H9 (cell line): ENCODE results near the gene OTULINL. TPM values are rescaled to one million over a fixed set of nuclear protein-coding genes. Genes with fewer than 3 reads are reported as not detected.

Experiments used
- DNase-seq: peaks from one replicate; pipeline ENCODE4 v3.0.0-alpha.2; 2017
- H2AFZ ChIP-seq: one replicate; pipeline ENCODE4 v1.6.1; 2013; ENCODE audit warnings: mild to moderate bottlenecking, low read length, control low read depth, moderate library complexity
- H2AK5ac ChIP-seq: 2 replicates; pipeline ENCODE4 v1.6.1; 2013; ENCODE audit warnings: low read length, control low read depth, mixed read lengths; ENCODE audit not compliant: insufficient read length
- H2BK120ac ChIP-seq: one replicate; pipeline ENCODE4 v1.6.1; 2013; ENCODE audit warnings: low read depth, mild to moderate bottlenecking, low read length, control low read depth, inconsistent platforms; ENCODE audit not compliant: poor library complexity, severe bottlenecking
- H2BK12ac ChIP-seq: 2 replicates; pipeline ENCODE4 v1.6.1; 2013; ENCODE audit warnings: low read length, control low read depth, mixed read lengths, low read depth; ENCODE audit not compliant: insufficient read length
- H2BK15ac ChIP-seq: 2 replicates; pipeline ENCODE4 v1.6.1; 2013; ENCODE audit warnings: low read depth, low read length, control low read depth
- H2BK20ac ChIP-seq: one replicate; pipeline ENCODE4 v1.6.1; 2013; ENCODE audit warnings: low read depth, mild to moderate bottlenecking, low read length, control low read depth, inconsistent platforms; ENCODE audit not compliant: poor library complexity, severe bottlenecking
- H2BK5ac ChIP-seq: 2 replicates; pipeline ENCODE4 v1.6.1; 2013; ENCODE audit warnings: low read length, control low read depth, mixed read lengths; ENCODE audit not compliant: insufficient read length
- H3K14ac ChIP-seq: 2 replicates; pipeline ENCODE4 v1.6.1; 2013; ENCODE audit warnings: low read length, control low read depth; ENCODE audit not compliant: insufficient read depth
- H3K18ac ChIP-seq: 2 replicates; pipeline ENCODE4 v1.6.1; 2013; ENCODE audit warnings: low read depth, mild to moderate bottlenecking, mixed read lengths, low read length, control low read depth; ENCODE audit not compliant: insufficient read length
- H3K23ac ChIP-seq: 2 replicates; pipeline ENCODE4 v1.6.1; 2013; ENCODE audit warnings: low read length, control low read depth, mixed read lengths, low read depth; ENCODE audit not compliant: insufficient read length
- H3K23me2 ChIP-seq: 2 replicates; pipeline ENCODE4 v1.6.1; 2013; ENCODE audit warnings: low read depth, mild to moderate bottlenecking, mixed read lengths, low read length, control low read depth; ENCODE audit not compliant: insufficient read length, poor library complexity, severe bottlenecking
- H3K27ac ChIP-seq: 2 replicates; pipeline ENCODE4 v1.5.1; 2013; ENCODE audit warnings: low read length, control low read depth, mixed read lengths, low read depth; ENCODE audit not compliant: insufficient read length
- H3K27me3 ChIP-seq: 2 replicates; pipeline ENCODE4 v1.6.1; 2013; ENCODE audit warnings: low read length, control low read depth, inconsistent platforms; ENCODE audit not compliant: insufficient read depth
- H3K4ac ChIP-seq: 2 replicates; pipeline ENCODE4 v1.6.1; 2013; ENCODE audit warnings: low read depth, mild to moderate bottlenecking, control low read depth, inconsistent platforms, low read length, moderate library complexity
- H3K4me1 ChIP-seq: 2 replicates; pipeline ENCODE4 v1.6.1; 2013; ENCODE audit warnings: low read length, control low read depth, inconsistent platforms; ENCODE audit not compliant: insufficient read depth
- H3K4me2 ChIP-seq: 2 replicates; pipeline ENCODE4 v1.6.1; 2013; ENCODE audit warnings: low read length, control low read depth, mixed read lengths; ENCODE audit not compliant: insufficient read length, insufficient read depth
- H3K56ac ChIP-seq: 2 replicates; pipeline ENCODE4 v1.6.1; 2013; ENCODE audit warnings: low read depth, mild to moderate bottlenecking, mixed read lengths, low read length, control low read depth; ENCODE audit not compliant: insufficient read length
- H3K79me1 ChIP-seq: 2 replicates; pipeline ENCODE4 v1.6.1; 2013; ENCODE audit warnings: low read depth, mild to moderate bottlenecking, moderate library complexity, low read length, control low read depth, inconsistent platforms; ENCODE audit not compliant: insufficient read depth, poor library complexity, severe bottlenecking
- H3K79me2 ChIP-seq: 2 replicates; pipeline ENCODE4 v1.6.1; 2013; ENCODE audit warnings: low read length, control low read depth, inconsistent platforms; ENCODE audit not compliant: insufficient read depth
- H3K9ac ChIP-seq: 2 replicates; pipeline ENCODE4 v1.6.1; 2013; ENCODE audit warnings: low read length, control low read depth, mixed read lengths; ENCODE audit not compliant: insufficient read length; ENCODE audit errors: extremely low read depth
- H3K9me3 ChIP-seq: one replicate; pipeline ENCODE4 v1.6.1; 2013; ENCODE audit warnings: low read depth, low read length, inconsistent platforms; ENCODE audit not compliant: control insufficient read depth
- H3T11ph ChIP-seq: one replicate; pipeline ENCODE4 v1.6.1; 2013; ENCODE audit warnings: mild to moderate bottlenecking, low read length, control low read depth, inconsistent platforms
- H4K20me1 ChIP-seq: one replicate; pipeline ENCODE4 v1.6.1; 2013; ENCODE audit not compliant: control insufficient read depth, insufficient read length, insufficient read depth
- H4K5ac ChIP-seq: 2 replicates; pipeline ENCODE4 v1.6.1; 2013; ENCODE audit warnings: low read depth, mild to moderate bottlenecking, mixed read lengths, low read length, control low read depth; ENCODE audit not compliant: insufficient read length
- H4K8ac ChIP-seq: replicated peaks from 2 replicates; pipeline ENCODE4 v1.6.1; 2013; ENCODE audit warnings: low read length, control low read depth, mixed read lengths, low read depth; ENCODE audit not compliant: insufficient read length
- H4K91ac ChIP-seq: 2 replicates; pipeline ENCODE4 v1.6.1; 2013; ENCODE audit warnings: low read depth, mild to moderate bottlenecking, moderate library complexity, mixed read lengths, low read length, control low read depth; ENCODE audit not compliant: insufficient read length
- H3K27ac Mint-ChIP-seq, 3 experiments: 2 replicates in 2 of 3; 3 replicates in 1 of 3; pipeline ENCODE4 v1.8.0; 2020 to 2021; ENCODE audit warnings: mixed read lengths in 3 of 3, mild to moderate bottlenecking in 1 of 3, moderate library complexity in 1 of 3
- H3K27me3 Mint-ChIP-seq: 2 replicates; pipeline ENCODE4 v1.8.0; 2021; ENCODE audit warnings: low read depth, mild to moderate bottlenecking, moderate library complexity, mixed read lengths
- H3K36me3 Mint-ChIP-seq, 3 experiments: 2 replicates in 2 of 3; 3 replicates in 1 of 3; pipeline ENCODE4 v1.8.0; 2020 to 2021; ENCODE audit warnings: low read depth in 3 of 3, mixed read lengths in 3 of 3; ENCODE audit not compliant: insufficient read depth in 1 of 3
- H3K4me1 Mint-ChIP-seq, 2 experiments: 2 replicates each; pipeline ENCODE4 v1.8.0; 2020; ENCODE audit warnings: mixed read lengths in 2 of 2
- H3K4me3 Mint-ChIP-seq, 2 experiments: 2 replicates in 1 of 2; 3 replicates in 1 of 2; pipeline ENCODE4 v1.8.0; 2020 to 2021; ENCODE audit warnings: mild to moderate bottlenecking in 2 of 2, mixed read lengths in 2 of 2, moderate library complexity in 1 of 2
- H3K9me3 Mint-ChIP-seq, 2 experiments: 2 replicates in 1 of 2; 3 replicates in 1 of 2; pipeline ENCODE4 v1.8.0; 2020; ENCODE audit warnings: mild to moderate bottlenecking in 2 of 2, mixed read lengths in 2 of 2, moderate library complexity in 1 of 2
- CTCF ChIP-seq: fragments of 200-600 bp; sonication (generic); conservative IDR thresholded peaks from 3 replicates; pipeline ENCODE4 v1.8.0; 2021; ENCODE audit warnings: antibody characterized with exemption, mild to moderate bottlenecking
- WGBS: extraction: QIAGEN DNeasy Blood & Tissue Kit; methylation state at CpG from one replicate; pipeline ENCODE4 v1.1.7; 2013; ENCODE audit warnings: missing lambda C conversion rate, low lambda C conversion rate, mixed read lengths; ENCODE audit not compliant: insufficient read length; ENCODE audit errors: extremely low coverage; 5-methylcytosine and 5-hydroxymethylcytosine counted together
- total RNA-seq: library from RNA; stranded (reverse); gene quantifications from 2 replicates; pipeline ENCODE4 v1.2.1, GENCODE V29; 2021

The OTULINL gene
- total RNA-seq, 1 experiment from 2014 or later: 7.5 TPM

DNA sequence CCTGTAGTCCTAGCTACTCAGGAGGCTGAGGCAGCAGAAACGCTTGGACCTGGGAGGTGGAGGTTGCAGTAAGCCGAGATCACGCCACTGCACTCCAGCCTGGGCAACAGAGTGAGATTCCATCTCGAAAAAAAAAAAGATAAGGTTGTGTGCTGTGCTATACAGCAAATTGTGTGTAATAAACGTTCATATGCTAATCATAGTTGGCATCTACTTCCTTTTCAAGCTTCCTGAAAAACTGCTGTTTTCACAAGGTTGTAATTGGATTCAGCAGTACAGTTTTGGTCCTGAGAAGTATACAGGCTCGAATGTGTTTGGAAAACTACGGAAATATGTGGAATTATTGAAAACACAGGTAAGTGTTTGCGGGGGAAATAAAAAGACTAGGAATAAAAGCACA, 25.5 kb downstream of the OTULINL start:
- no peak overlapping the region for H3K14ac ChIP-seq
- no peak overlapping the region for H4K5ac ChIP-seq
- H3K79me2 ChIP-seq: no peaks in the 10 kb centered on the region
- H3K27me3 Mint-ChIP-seq: no peaks in the 10 kb centered on the region
- no peaks in the 10 kb centered on the region for H3K9me3 Mint-ChIP-seq
- no peaks in the 10 kb centered on the region for H4K20me1 ChIP-seq
- no CpG with 5 or more reads among the region's 8 CpGs for WGBS
- H4K91ac ChIP-seq: no peak overlapping the region
- H2BK20ac ChIP-seq: no peak overlapping the region
- H3K4me3 Mint-ChIP-seq: no peak overlapping the region
- no peak overlapping the region for H2BK5ac ChIP-seq
- H3K4me2 ChIP-seq: no peak overlapping the region
- no peak overlapping the region for H2BK120ac ChIP-seq
- no peaks in the 10 kb centered on the region for H3K27me3 ChIP-seq
- H3K36me3 Mint-ChIP-seq: peaks cover 0 to 32% (median 18%) of the 10 kb centered on the region in 3 experiments; a peak in 6 of 7 replicates
- H3K27ac ChIP-seq: no peak overlapping the region
- H4K8ac ChIP-seq: no peak overlapping the region
- no peak overlapping the region for H3K23ac ChIP-seq
- H3T11ph ChIP-seq: no peak overlapping the region
- no peaks in the 10 kb centered on the region for H3K4me1 ChIP-seq
- H2AK5ac ChIP-seq: no peak overlapping the region
- H3K9ac ChIP-seq: no peak overlapping the region
- no peaks in the 10 kb centered on the region for H3K9me3 ChIP-seq
- no peak overlapping the region for H2BK12ac ChIP-seq
- no peak for TF ChIP-seq CTCF
- H3K79me1 ChIP-seq: no peaks in the 10 kb centered on the region
- H3K4me1 Mint-ChIP-seq: no peaks in the 10 kb centered on the region
- no peak overlapping the region for H3K4ac ChIP-seq
- DNase-seq: no peak
- H2BK15ac ChIP-seq: no peak overlapping the region
- no peak overlapping the region for H3K18ac ChIP-seq
- H3K27ac Mint-ChIP-seq: no peak overlapping the region
- H2AFZ ChIP-seq: no peak overlapping the region
- no peaks in the 10 kb centered on the region for H3K23me2 ChIP-seq
- H3K56ac ChIP-seq: no peak overlapping the region
